ENCODE measurements around the gene HSF5.
"Not testable (repeated sequence)": the region's sequence is repeated elsewhere in the genome, so short reads cannot be mapped to it uniquely, and the experiment has no call there.

The HSF5 gene

DNA sequence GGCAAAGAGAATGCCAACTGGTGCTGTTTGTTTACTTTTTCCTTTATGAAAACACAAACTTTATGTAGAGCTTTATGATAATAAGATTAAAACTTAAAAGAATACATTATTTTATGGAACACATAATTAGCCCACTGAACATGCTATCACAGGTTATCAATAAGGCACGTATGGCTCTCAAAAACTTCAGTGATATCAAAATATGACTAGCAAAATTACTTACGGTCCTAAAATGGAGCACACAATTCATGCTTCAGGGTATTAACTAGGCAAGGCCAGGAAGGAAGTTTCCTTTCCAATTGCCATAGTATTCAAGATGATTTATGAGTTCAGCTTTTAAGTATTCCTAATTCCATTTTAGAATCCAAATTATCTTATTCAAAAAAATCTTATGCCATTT lies 74.5 kb downstream of the HSF5 start:
- DNase-seq (ENCODE audit: low read depth, low spot score), result no peak

DNA sequence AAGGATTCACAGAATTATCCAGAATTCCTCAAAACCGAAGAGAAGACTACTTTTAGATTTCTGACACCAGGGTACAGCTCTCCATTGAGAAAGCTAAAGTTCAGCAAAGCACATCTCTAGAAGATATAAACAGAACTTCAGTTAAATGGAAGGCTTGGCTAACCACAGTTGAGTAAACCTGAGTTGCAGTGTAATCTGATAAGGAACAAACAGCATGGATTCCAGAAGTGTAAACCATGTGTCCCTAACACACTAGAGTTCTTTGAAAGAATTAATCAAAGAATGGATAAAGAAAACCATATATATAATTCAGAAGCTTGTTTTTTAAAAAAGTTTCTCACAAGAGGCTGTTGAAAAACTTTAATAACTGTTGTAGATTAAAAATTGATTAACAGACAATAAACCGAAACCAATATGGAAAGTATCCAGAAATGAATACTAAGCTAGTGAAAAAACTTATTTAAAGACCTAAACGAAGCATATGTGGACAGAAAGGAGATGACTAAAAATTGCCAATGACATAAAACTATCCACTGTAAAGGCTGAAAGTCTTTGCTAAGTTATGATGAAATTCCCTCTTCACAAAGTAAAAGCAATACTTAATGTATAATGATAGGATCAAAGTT lies 75.1 kb downstream of the HSF5 start:
- no peak for DNase-seq (ENCODE audit: low read depth, low spot score)

DNA sequence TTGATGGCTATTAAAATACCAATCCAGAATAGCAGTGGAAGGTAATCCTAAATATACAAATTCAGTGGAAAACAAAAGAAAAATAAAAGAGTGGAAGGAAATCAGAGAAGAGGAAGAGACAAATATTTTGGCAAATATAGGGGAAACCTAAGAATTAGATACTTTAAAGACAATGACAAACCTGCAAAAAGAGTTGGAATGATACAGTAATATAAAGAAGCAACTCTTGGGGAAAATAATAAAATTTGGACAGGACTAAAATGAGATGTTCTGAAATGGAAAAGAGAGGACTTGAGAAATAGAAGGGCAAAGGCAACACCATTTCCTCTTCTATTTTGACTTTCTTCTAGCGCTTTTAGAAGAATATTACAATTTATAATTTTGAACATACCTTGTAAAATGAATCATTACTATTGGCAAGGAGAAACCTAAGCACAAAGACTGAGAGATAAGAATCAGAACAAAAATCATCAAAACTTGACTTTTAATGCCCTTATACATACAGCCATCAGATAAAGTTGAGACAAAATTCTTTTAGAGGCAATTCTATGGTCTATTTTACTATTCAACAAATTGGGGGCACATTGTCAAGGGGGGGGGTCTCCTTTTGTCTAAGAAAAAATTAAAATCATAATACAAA lies 76.0 kb downstream of the HSF5 start:
- no peak for DNase-seq (ENCODE audit: low read depth, low spot score)

DNA sequence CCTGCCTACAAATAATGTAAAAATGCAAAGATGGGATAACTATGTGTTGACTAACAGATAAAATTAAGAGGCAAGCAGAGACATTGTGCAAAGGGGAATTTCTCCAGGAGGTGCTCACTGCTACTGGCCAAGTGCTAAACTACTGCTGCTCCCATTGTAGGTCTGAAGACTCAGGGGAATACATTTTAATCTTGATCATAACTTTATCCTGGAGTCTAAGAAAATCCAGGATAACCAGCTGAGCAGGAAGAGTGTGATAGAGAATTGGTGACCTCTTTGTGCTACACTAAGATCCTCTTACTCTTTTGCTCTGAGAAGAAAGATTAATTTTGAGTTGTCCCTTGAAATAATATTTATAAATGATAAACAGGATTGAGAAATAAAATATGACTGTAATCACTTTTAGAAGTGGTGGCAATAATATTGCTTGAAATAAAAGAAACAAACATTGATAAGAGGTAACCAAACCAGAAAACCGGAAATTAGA lies 76.8 kb downstream of the HSF5 start:
- DNase-seq (ENCODE audit: low read depth, low spot score), result no peak

DNA sequence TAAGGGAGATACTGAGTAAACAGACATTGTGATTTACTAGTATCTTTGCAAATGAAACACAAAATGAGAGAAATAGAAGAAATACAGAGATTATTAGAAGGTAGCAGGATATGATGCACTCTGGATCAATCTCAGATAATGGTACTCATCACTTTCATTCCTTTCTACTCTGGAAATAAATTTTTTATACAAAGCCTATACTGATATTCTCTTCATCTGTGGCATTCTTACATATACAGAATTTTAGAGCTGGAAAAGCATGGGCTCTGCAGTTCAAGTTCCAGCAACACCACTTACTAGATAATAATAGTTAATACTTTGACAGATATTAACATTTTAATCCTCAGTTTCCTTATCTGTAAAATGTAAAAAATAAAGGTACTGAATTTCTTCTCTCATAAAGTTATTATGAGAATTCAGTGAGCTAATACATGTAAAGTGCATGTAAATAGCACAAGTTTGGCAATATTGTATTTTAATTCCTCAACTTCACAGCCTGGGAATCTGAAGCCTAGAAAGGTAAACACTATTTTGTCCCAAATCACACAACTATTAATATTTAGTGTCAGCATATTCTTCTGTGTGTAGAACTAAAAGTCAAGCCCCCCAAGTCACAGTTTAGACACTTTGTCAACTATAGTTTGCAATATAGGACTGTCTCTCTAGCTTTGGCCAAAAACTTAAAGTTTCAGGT lies 77.3 kb downstream of the HSF5 start:
- DNase-seq (ENCODE audit: low read depth, low spot score), result no peak

DNA sequence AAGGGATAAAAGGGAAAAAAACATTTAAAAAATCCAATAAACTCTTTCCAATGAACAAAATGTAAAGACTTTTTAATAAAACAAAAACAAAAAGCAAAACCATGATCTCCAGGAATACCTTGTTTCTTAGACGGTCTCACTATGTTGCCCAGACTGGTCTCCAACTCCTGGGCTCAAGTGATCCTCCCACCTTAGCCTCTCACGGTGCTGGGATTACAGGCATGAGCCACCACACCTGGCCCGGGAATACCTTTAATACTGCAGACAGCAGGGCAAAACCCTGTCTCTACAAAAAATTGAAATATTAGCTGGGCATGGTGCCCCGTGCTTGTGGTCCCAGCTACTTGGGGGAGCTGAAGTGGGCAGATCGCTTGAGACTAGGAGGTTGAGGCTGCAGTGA lies 78.8 kb downstream of the HSF5 start:
- DNase-seq (ENCODE audit: low read depth, low spot score), result no peak

DNA sequence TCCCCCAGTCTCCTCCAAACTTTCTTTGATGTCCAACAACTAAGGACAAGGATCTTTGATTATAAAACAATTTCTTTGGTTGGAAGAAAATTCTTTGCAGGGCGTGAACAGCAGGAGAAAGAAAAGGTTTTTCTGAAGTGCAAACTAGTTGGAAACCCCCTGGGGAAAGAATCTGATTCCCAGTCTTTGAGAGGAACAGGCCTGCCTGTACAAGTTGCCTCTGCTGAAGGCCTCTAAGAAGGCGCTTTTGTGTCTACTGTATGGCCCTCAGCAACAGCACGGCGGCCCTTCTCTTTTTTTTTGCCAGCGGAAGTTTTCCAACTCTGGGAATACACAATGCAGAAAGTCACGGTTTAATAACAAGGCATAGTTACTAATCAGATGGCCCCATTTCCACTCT lies 84.9 kb downstream of the HSF5 start:
- no peak for DNase-seq (ENCODE audit: low read depth, low spot score)

DNA sequence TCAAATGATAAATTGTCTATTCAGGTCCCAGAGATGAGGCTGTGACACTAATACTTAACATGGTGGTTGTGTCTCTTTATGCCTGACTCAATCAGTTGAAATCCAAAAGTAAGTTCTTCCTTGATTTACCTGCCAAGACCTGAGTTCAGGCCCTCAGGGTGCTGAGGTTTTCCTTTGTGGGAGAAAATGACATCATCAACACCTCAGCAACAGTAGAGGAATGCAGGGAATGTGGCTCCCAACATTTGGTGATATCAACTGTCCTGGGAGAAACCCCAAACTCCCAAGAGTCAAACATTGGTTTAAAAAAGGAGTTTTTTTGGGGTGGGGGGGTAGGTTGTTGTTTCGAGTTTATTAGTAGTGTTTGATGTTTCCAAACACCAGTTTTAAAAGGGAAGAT lies 85.5 kb downstream of the HSF5 start:
- DNase-seq (ENCODE audit: low read depth, low spot score), result no peak

DNA sequence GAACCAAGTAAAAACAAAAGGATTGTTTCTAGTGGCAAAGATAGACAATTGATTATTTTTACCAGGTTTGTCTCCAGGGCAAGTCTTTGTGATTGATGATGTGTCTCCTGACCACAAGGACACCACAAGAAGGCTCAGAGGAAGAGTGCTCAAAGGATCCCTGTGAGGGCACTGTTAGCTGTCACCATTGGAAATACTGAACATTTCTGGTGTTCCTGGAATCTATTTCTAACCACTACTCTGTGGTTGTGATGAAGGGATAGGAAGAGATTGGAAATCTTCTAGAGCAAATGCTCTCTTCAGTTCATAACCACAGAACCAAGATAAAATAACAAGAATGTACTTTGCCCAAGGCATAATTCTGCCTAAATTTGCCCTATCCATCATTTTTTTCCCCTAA lies 86.2 kb downstream of the HSF5 start:
- no peak for DNase-seq (ENCODE audit: low read depth, low spot score)

DNA sequence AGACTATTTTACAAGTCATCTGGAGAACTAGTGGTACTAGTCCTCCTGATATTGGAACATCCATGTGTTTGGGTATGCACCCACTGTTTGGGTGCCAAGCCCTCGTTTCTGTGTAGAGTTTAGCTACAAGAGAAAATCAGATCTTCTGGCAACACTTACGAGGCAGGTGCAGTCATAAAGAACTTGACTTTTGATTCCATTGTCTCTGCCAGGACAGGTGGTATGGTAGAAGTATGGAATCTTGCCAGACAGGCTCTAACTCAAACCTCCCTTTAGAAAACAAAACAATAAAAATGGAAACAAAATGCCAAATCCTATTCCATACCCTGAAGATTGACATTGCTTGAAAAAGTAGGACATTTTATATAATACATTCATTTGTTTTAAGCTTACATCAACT lies 86.9 kb downstream of the HSF5 start:
- DNase-seq (ENCODE audit: low read depth, low spot score), result no peak

DNA sequence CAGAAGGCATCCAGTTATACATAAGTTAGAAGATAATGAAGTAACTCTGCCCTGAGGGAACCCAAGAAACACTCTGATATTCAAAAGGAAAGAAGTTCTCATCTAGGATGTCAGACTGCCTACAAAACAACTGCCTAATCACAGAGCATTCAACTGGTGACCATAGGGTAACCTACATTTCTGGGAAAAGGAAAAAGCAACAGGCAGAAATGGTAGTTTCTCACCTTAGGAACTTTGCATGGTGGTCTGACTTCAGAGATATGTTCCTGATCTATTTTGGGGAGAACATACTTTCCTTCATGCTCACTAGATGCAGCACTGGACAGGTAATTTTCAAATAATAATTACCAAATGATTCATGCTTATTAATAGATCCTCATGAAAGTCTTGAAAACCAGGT lies 87.4 kb downstream of the HSF5 start:
- DNase-seq (ENCODE audit: low read depth, low spot score), result no peak

DNA sequence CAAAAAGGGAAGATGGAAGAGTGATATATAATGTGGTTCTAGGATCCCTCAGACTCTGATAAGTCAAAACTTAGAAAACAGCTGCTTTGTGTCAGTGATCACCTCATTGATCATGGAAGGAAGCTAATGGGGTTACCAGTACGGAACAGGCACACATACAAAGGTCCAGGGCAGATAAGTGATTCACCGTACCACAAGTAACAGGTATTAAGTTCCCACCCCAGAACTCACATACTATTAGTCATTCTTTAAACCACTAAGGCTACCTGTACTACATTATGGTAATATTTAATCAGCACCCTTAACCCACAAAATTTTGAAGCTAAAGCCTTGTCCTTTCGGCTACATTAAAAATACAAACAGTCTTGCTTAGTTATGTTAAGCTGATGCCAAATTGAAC lies 88.2 kb downstream of the HSF5 start:
- no peak for DNase-seq (ENCODE audit: low read depth, low spot score)

DNA sequence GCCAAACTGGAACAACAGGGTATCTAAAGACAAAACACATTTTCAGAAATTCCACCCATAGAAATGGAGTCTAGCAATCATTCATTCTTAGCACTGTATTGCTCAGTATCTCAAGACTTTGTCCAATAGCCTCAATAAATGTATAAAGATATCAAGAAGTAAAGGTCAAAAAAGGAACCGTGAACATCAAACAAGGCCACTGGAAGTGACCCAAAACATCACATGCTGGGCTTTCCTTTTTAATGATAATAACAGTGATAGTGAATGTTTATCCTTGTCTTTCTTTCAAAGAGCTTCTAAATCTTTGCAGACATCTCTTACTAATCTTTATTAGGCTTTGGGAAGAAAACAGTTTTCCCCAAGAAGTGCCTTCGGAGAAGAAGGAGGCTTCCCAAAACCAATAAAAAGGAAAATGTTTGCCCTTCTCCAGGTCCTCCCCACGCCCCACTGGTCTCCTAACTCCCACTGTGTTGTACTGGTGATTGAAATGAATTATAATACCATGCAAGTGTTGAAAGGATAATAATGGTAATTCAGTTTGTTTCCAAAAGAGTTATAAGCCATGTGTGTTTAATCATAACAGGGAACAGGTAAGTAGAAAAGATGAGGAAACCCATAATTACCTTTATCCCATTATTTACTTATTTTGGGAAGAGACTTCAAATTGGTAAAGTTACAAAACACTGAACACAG lies 89.5 kb downstream of the HSF5 start:
- no peak for DNase-seq (ENCODE audit: low read depth, low spot score)

DNA sequence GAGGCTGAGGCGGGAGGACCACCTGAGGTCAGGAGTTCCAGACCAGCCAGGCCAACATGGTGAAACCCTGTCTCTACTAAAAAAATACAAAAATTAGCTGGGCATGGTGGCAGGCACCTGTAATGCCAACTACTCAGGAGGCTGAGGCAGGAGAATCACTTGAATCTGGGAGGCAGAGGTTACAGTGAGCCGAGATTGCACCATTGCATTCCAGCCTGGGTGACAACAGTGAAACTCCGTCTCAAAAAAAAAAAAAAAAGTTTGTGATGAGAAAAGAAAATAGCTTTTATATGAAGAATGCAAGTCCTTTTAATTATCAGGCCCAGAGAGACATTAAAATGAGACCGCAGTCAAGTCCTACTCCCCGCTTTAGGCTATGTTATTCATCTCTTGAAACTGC lies 90.8 kb downstream of the HSF5 start:
- not testable (repeated sequence) for DNase-seq (ENCODE audit: low read depth, low spot score)

DNA sequence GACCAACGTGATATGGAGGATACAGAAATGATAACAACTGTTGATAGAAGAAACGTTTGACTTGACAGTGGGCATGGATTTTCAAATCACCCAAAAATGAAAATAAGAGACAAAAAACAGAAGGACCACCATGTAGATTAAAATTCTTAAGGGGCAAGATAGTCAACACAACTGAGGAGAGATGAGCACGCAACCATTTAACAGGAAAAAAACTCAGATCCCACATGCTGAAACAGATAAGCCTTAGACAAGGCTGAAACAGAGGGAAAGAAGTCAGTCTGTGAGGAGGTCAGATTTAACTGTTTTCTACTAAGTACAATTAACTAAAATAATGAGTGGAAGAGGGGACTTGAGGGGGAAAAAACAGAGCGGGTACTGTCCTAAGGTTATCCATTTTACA lies 92.0 kb downstream of the HSF5 start:
- DNase-seq (ENCODE audit: low read depth, low spot score), result no peak

DNA sequence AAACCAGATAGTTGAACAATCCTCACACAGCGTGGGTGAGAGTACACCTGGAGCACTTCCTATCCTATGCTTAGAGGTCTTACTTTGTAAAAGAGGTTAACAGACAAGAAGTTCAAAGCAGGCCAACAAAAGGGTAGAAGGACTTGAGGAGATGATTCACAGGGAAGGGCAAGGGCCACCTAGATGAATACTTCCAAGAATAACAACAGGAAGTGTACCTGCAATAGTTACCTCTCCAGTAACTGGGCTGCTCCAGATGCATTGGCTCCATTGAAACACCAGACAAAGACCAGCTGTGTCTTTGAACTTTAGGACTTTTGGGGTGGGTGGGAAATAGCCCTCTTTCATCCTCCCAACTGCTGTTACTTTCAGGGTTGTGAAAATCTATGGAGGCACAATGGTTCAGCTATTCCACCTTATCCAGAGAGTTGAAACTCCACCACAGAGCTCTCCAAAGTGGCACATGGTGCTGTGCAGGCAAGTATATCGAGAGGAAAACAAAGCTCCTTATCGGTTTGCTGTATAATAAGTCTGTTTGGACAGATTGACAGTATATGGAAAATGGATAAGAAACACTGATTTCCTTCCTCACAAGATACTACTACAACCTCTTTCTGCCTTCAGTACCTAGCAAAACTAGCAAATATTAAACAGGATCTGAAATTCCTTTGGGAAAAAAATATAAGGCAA lies 93.5 kb downstream of the HSF5 start:
- DNase-seq (ENCODE audit: low read depth, low spot score), result no peak

DNA sequence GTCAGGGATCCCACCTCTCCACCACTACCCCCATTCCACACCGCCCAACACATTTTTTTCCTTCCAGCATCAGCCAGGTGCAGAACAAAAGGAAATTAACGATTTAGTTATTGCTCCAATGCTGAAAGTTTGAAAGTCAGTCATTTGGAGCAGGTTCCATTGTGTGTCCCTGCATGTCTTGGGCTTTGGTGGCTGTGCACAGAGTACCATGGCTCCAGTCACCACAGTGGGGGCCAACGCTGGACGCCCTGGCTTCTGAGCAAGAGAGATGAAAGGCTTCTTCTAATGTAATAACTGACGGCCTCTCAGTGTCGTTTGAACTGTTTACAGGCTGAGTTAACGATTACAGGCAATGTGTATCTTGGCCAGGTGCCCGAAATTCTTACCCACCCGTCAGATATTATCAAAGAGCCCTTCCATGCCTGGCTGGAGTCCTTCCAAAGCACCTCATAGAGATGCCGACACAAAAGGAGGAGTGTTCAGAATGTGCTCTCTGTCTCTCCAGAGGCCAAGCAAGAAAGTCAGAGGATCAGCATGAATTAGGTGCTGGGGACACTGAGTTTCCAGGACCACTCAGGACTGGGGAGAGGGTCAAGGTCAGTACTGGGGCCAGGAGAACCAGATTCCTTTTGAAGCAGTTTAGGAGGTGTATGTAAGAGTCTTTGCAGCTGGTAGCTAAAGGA lies 96.8 kb downstream of the HSF5 start:
- DNase-seq (ENCODE audit: low read depth, low spot score), result no peak

DNA sequence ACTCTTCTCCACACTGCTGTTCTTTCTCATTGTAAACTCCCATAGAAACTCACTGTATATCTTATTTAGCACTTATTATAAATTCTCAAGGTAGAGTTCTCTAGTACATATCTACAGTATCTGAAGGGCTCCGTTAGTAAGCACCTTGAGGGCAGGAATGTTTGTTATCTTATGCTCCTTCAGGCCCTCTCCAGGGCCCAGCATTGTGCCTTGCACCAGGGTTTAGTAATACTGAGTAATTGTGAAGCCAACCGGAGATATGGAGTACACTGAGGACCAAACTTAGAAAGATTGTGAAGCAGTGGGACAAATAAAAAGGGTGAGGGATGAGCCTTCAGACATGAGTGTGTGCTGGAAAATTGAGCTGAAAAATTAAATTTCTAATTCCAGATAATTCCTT lies 97.3 kb downstream of the HSF5 start:
- no peak for DNase-seq (ENCODE audit: low read depth, low spot score)

DNA sequence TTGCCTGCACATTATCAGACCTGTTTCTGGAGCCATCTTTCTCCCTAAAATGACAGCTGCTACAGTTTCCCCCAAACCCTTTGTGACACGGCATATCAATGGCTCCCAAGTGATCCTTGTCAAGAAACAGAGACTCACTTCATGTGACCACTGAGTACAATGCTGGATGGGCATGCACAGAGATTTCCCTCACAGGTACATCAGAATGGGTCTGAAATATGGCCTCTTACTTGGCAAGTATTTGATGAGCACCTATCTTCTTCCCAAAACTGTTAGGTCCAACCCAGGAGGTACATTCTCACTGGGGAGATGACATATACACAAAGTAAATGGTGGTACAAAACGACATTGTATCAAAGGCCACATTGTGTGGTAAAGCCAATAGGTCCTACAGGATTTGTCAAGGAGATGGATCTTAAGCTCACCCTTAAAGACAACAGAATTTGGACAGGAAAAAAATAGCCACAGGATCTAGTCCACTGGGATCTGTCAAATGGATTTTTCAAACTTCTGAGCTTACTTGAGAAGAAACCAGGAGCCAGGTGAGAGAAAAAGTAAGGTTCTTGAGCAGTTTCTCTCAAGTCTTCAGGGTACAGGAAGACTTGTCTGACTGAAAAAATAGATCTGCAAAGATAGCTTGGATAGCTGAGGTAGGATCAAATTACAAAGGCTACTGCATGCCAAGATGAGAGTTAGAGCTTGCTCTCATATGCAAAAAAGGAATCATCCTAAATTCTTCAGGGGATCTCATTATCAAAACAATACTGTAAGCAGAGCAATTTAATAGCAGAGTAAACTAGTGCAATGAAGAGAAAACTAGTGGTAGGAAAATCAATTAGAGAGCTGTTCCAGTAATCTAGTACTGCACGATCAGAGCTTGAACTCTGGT lies 99.7 kb downstream of the HSF5 start:
- DNase-seq (ENCODE audit: low read depth, low spot score), result no peak

DNA sequence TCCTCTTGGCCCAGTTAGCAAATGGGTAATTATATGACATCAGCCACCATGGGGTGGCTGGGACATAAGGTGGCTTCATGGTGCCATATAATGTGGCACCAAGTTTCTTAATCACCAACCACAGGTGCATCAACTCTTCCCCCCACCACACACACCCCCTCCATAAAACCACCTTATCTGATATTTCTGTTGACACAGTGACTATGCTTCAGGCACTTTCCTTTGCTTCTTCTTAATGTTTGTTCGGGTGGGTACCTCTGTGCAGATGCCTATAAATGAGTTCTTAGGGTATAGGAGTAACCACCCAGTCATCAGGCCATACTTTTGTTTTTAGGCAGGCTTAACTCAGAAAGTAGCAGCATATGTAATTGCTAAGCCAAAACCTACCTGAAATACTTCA lies 100.4 kb downstream of the HSF5 start:
- DNase-seq (ENCODE audit: low read depth, low spot score), result no peak

Data from activated CD4-positive, CD25-positive, alpha-beta regulatory T cell treated with anti-CD3 and anti-CD28 coated beads, Interleukin-2, amount 50 U/mL, for 16 hours (primary cell).